ENCODE data around the gene CROCC2. TPM values are rescaled to one million over a fixed set of nuclear protein-coding genes. Genes with fewer than 3 reads are reported as not detected.

Gene CROCC2
- total RNA-seq, 1 donor from 2014 or later: not detected

GRCh38 chr2:240921995-240922244 lies 15.8 kb downstream of the CROCC2 start:
- H3K27me3 ChIP-seq (ENCODE audit: control insufficient read depth, insufficient read depth, low read length): peaks cover 8% of the 10 kb centered on the region
- DNase-seq (ENCODE audit: low read depth): no peak
- no peak overlapping the region for H3K4me3 ChIP-seq (ENCODE audit: low read depth, low read length)
- TF ChIP-seq, protein P1, sequence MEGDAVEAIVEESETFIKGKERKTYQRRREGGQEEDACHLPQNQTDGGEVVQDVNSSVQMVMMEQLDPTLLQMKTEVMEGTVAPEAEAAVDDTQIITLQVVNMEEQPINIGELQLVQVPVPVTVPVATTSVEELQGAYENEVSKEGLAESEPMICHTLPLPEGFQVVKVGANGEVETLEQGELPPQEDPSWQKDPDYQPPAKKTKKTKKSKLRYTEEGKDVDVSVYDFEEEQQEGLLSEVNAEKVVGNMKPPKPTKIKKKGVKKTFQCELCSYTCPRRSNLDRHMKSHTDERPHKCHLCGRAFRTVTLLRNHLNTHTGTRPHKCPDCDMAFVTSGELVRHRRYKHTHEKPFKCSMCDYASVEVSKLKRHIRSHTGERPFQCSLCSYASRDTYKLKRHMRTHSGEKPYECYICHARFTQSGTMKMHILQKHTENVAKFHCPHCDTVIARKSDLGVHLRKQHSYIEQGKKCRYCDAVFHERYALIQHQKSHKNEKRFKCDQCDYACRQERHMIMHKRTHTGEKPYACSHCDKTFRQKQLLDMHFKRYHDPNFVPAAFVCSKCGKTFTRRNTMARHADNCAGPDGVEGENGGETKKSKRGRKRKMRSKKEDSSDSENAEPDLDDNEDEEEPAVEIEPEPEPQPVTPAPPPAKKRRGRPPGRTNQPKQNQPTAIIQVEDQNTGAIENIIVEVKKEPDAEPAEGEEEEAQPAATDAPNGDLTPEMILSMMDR (IDR thresholded peaks at IDR 0.05; ENCODE audit: insufficient read depth, low read length, poor library complexity, severe bottlenecking): no peak
- H3K36me3 ChIP-seq (ENCODE audit: control insufficient read depth, insufficient read depth, low read length): no peaks in the 10 kb centered on the region

GRCh38 chr2:240922245-240922981 lies 16.3 kb downstream of the CROCC2 start:
- TF ChIP-seq, protein P1 (IDR thresholded peaks at IDR 0.05; ENCODE audit: insufficient read depth, low read length, poor library complexity, severe bottlenecking): no peak
- no peaks in the 10 kb centered on the region for H3K36me3 ChIP-seq (ENCODE audit: control insufficient read depth, insufficient read depth, low read length)
- H3K4me3 ChIP-seq (ENCODE audit: low read depth, low read length): no peak overlapping the region
- peaks cover 8% of the 10 kb centered on the region for H3K27me3 ChIP-seq (ENCODE audit: control insufficient read depth, insufficient read depth, low read length)
- no peak for DNase-seq (ENCODE audit: low read depth)

DNA sequence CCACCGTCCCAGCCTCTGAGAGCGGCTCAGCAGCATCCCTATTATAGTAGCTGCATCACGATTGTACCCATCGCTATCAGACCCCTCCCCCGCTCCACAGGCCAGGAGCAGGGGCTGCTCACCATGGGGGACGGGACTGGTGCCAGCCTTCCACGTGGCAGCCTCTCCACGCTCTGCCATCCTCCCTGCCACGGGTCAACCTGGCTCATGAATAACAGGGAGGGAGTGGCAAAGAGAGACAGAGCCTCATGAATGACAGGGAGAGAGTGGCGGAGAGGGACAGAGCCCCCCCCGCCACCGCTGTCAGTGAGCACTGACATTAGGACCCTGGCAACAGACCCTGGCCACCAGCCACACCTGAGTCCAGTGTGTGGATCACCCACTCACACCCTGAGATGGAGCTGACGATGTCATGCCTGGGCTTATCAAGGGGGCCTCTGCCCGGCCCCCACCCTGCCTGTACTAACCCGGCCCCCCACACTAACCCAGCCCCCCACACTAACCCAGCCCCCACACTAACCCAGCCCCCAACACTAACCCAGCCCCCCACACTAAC lies 16.9 kb downstream of the CROCC2 start:
- TF ChIP-seq, protein P1 (IDR thresholded peaks at IDR 0.05; ENCODE audit: insufficient read depth, low read length, poor library complexity, severe bottlenecking): no peak
- Histone ChIP-seq H3K36me3 (ENCODE audit: control insufficient read depth, insufficient read depth, low read length) (no peaks in the 10 kb centered on the region), H3K4me3 (ENCODE audit: low read depth, low read length) (no peak overlapping the region), H3K27me3 (ENCODE audit: control insufficient read depth, insufficient read depth, low read length) (peaks cover 8% of the 10 kb centered on the region)
- no peak for DNase-seq (ENCODE audit: low read depth)

- no peaks in the 10 kb centered on the region for H3K36me3 ChIP-seq (ENCODE audit: control insufficient read depth, insufficient read depth, low read length)
- H3K27me3 ChIP-seq (ENCODE audit: control insufficient read depth, insufficient read depth, low read length): peaks cover 10% of the 10 kb centered on the region
- no peak overlapping the region for H3K4me3 ChIP-seq (ENCODE audit: low read depth, low read length)
- TF ChIP-seq, protein P1 (IDR thresholded peaks at IDR 0.05; ENCODE audit: insufficient read depth, low read length, poor library complexity, severe bottlenecking): no peak
- DNase-seq (ENCODE audit: low read depth): no peak
These were observed 19.0 kb downstream of the CROCC2 start for GRCh38 chr2:240925191-240925567.

GRCh38 chr2:240925568-240926515 lies 19.7 kb downstream of the CROCC2 start:
- TF ChIP-seq, protein P1 (IDR thresholded peaks at IDR 0.05; ENCODE audit: insufficient read depth, low read length, poor library complexity, severe bottlenecking): no peak
- DNase-seq (ENCODE audit: low read depth): no peak
- no peaks in the 10 kb centered on the region for H3K36me3 ChIP-seq (ENCODE audit: control insufficient read depth, insufficient read depth, low read length)
- H3K27me3 ChIP-seq (ENCODE audit: control insufficient read depth, insufficient read depth, low read length): peaks cover 12% of the 10 kb centered on the region
- H3K4me3 ChIP-seq (ENCODE audit: low read depth, low read length): no peak overlapping the region
